GM19023 (cell line): ENCODE measurements around the gene GCNA.

Source experiments
- ATAC-seq: cut with Tn5 transposase; IDR thresholded peaks from one replicate; pipeline ENCODE4 v1.9.1; 2021; ENCODE audit warnings: mild to moderate bottlenecking, moderate library complexity; ENCODE audit not compliant: unreplicated experiment

Gene GCNA

GRCh38 chrX:71612256-71612655 is 34.0 kb downstream of the GCNA start:
- no peak for ATAC-seq

GRCh38 chrX:71615056-71615455 is 36.8 kb downstream of the GCNA start:
- no peak for ATAC-seq

GRCh38 chrX:71615954-71616353 is 37.7 kb downstream of the GCNA start:
- no peak for ATAC-seq

- no peak for ATAC-seq
Observed at GRCh38 chrX:71616672-71617529, 38.7 kb downstream of the GCNA start.

- ATAC-seq = no peak
Observed at GRCh38 chrX:71617742-71618141, 39.5 kb downstream of the GCNA start.

DNA sequence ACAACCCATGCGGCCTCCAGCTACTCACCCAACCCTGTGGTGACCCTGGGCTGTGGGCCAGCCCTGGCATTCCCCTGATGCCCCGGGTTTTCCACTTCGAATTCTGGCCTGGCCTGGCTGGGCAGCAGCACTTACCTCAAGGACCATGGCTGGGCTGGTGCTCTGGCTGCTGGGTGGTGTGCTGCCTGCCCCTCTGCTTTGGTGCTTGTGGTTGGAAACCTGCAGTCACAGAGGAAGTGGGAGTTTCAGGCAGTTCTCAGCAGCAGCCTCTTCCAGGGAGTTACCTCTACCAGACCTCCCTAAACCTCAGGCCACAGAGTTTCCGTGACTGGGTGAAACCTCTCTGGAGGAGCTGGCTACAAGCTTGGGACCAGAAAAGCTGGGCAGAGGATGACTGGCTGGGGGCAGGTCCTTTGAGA is 40.1 kb downstream of the GCNA start, which contains the start of gene CXCR3:
Gene CXCR3 (minus strand): TSS at position 209 of the 419 bp plus-strand sequence. CDS start 62 bp downstream, at position 147.
- ATAC-seq = peak; percentile 59

DNA sequence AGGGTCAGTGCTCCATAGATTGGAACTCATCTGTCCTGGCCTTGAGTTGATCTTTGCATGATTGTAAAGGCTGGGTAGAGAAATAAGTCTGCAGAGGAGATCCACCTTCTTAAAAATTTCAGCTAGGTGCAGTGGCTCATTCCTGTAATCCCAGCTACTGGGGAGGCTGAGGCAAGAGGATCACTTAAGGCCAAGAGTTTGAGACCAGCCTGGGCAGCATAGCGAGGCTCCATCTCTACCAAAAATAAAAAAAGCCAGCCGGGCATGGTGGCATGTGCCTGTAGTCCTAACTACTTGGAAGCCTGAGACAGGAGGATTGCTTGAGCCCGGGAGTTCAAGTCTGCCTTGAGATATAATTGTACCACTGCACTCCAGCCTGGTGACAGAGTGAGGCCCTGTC is 40.5 kb downstream of the GCNA start:
- ATAC-seq = no peak

- no peak for ATAC-seq
Observed at GRCh38 chrX:71619193-71619592, 41.0 kb downstream of the GCNA start.

DNA sequence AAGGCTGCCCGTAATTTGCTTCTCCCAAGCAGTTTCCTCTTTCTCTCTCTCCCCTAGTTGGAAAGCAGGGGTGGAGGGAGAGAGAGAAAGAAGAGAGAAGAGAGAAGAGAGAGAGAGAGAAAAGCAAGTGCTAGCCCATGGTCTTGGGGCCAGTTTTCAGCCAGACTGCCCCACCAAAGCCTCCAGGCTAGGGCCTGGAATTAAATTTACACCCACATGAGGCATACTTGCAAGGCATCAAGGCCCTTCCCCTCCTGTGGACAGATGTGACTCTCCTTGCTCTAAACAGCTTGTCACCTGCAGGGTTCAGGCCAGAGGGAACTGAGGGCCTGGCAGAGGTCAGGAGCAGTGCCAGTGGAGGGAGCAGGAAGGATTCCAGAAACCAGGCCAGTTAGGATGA is 41.7 kb downstream of the GCNA start:
- no peak for ATAC-seq

GRCh38 chrX:71621603-71622002 is 43.4 kb downstream of the GCNA start:
- ATAC-seq = no peak

DNA sequence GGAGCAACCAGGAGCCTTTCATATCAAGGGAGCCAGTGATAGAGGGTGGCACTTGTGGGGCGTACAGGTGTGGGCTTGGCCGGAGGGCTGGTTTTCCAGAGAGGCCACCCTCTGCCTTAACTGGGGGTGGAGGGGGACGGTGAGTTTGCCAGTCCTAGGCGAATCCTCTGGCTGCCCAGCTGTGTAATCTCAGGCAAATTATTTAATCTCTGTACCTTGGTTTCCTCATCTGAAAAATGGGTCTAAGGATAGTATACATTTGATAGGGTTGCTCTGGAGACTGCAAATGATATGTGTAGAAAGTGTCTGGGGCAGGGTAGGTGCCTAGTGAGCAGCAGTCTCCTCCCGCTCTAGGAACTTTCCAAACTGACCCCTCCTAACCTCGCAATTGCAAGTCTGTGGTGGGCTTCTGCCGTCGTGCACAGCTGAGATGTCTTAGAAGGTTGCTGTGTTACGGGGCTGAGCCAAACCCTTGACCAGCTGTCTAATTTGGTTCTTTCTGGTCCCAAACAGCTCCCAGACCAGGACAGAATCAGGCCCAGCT is 43.9 kb downstream of the GCNA start:
- ATAC-seq = no peak

DNA sequence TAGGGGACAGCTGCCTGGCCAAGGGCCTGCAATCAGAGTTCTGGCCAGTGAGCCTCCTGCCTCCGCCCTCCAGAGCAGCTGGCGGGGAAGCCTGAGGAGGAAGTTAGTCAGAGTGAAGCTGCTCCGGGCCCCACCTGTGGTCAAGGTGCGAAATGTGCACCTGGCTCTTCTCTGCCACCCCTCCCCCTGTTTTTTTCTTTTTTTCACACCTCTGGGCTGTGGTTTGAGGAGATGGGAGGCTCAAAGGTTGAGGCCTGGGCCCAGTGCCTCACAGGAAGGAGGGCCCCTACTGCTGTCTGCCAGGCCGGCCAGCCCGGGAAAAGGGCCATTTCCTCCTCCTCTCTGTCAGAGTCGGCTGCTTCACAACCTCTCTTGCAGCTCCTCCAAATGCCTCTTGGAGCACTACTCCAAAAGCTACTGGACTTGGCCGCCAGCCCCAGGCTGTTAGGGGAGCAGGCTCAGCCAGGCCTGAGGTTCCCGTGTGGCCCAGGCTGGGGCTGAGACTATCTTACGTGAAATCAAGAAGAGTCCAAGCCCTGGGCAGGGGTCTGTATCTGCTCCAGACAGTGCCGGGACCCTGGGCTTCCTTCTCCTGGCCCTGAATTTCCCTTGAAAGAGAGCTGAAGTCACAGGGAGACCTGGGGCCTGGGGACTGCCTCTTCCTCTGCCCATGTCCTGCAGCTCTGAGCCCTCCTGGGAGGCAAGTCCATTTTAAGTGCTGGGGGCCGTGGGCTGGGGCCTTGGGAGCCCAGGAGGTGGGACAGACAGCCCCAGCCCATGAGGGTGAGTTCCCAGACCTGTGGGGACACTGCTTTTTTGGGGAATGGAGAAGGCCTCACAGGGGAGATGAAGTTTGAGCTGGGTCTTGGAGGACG is 44.6 kb downstream of the GCNA start:
- peak; percentile 52 for ATAC-seq

DNA sequence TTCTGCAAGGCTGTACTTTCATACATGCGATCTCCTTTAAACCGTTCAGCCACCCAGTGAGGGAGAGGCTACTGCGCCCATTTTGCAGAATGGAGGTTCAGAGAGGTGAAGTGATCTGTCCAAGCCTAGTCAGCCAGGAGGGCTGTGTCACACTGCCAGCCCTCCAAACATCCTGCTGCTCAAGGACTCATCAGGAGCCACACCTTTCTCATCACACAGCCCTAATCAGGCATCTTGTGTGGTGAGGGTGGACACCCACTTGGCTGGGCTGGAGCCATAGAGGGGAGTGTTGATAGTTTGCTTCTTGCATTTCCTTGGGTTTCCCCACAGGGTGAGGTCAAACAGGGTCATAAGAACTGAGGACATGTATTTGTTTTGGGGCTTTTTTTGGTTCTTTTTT is 45.5 kb downstream of the GCNA start:
- ATAC-seq = no peak

GRCh38 chrX:71625471-71625870 is 47.2 kb downstream of the GCNA start:
- ATAC-seq = no peak

GRCh38 chrX:71626576-71626975 is 48.3 kb downstream of the GCNA start:
- ATAC-seq = no peak

DNA sequence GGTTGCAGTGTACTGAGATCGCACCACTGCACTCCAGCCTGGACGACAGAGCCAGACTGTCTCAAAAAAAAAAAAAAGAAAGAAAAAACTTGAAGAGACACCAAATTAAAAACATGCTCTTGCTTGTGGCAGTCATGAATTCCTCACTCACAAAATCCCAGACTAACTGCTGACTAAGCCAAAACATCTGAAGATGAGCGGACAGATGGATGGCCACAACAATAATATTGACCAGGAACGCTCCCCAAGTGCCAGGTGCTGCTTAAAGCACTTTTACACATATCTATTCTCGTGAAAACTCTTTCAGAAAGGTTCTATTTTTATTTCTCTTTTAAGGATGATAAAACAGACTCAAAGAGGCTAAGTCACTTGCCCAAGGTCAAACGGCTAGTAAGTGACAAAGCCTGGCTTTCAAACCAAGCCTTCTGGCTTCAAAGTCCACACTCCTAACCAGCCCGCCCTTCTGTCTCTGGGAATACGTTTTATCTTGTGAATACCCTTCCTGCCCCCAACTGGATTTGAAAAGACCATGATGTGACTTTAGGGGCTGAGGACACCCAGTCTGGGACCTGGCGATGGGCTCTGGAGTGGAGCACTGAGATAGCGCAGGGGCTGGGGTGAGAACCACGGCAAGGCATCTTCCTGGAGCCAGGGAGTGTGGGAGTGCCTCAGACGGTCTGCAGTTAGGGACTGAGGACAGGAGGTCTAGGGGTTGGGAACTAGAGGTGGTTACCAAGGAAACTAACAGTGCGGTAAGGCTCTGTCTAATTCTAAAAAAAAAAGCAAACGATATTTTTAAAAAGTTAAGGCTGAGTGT is 49.6 kb downstream of the GCNA start:
- no peak for ATAC-seq

- no peak for ATAC-seq
Observed at GRCh38 chrX:71629467-71629866, 51.2 kb downstream of the GCNA start.

GRCh38 chrX:71632923-71633657 is 54.9 kb downstream of the GCNA start:
- peak; percentile 48 for ATAC-seq

DNA sequence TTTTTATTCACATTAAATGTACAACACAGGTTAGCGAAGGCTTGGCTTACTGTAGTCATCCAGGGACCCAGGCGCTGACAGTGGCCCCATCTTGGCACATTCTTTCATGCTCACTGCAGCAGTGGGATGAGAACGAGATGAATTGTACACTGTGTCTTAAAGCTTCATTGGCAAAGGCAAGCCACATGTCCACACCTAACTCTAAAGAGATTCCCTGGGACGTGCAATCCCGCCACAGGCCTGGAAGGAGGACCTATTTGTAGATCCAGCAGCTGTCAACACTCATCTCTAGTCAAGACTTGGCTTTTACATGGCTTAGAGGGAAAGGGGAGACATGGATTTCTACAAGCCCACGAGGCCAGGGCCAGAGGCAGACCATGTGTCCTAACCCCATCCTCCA is 56.1 kb downstream of the GCNA start:
- no peak for ATAC-seq
